ENCODE measurements around the gene SLC12A7.

The SLC12A7 gene

DNA sequence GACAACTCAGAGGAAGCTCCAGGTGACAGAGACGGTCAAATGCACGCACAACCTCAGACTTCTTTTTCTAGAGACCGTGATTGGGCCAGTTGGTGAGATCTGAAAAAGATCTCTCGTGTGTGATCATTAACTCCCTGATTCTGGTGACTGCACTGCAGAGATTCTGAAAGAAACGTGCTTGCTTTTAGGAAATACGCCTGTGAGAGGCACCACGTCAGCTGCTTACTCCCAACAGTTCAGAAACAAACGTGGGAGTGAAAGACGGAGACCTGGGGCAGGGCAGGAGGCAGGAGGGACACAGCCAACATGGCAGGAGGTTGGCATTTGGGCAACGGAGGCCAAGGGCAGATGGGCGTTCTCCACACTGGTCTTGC is 15.9 kb downstream of the SLC12A7 start:
- Histone ChIP-seq H3K4me1 (ENCODE audit: insufficient read depth, low read length, poor library complexity, severe bottlenecking) (no peaks in the 10 kb centered on the region), H2AFZ (ENCODE audit: low read length) (no peak overlapping the region), H3K79me2 (ENCODE audit: insufficient read depth, low read length) (no peaks in the 10 kb centered on the region), H3K9ac (ENCODE audit: low read depth, low read length, poor library complexity, severe bottlenecking) (no peak overlapping the region), H3K4me2 (ENCODE audit: low read depth, low read length, poor library complexity, severe bottlenecking) (no peak overlapping the region), H3K27me3 (ENCODE audit: insufficient read depth, low read length, poor library complexity, severe bottlenecking) (no peaks in the 10 kb centered on the region), H4K20me1 (ENCODE audit: insufficient read depth, low read length, poor library complexity, severe bottlenecking) (no peaks in the 10 kb centered on the region), H3K9me3 (ENCODE audit: insufficient read depth, low read depth, low read length) (no peaks in the 10 kb centered on the region), H3K36me3 (ENCODE audit: insufficient read depth, low read length) (no peaks in the 10 kb centered on the region), H3K9me2 (replicated peaks; ENCODE audit: low read depth, low read length) (no peaks in the 10 kb centered on the region), H3F3A (ENCODE audit: low read depth) (no peaks in the 10 kb centered on the region), H3K4me3 (ENCODE audit: low read length, poor library complexity, severe bottlenecking) (no peak overlapping the region)
- TF ChIP-seq EZH2phosphoT487 (IDR thresholded peaks at IDR 0.05; ENCODE audit: borderline replicate concordance), result no peak
- no peak for TF ChIP-seq CTCF (conservative IDR thresholded peaks at IDR 0.05; ENCODE audit: low read length)

DNA sequence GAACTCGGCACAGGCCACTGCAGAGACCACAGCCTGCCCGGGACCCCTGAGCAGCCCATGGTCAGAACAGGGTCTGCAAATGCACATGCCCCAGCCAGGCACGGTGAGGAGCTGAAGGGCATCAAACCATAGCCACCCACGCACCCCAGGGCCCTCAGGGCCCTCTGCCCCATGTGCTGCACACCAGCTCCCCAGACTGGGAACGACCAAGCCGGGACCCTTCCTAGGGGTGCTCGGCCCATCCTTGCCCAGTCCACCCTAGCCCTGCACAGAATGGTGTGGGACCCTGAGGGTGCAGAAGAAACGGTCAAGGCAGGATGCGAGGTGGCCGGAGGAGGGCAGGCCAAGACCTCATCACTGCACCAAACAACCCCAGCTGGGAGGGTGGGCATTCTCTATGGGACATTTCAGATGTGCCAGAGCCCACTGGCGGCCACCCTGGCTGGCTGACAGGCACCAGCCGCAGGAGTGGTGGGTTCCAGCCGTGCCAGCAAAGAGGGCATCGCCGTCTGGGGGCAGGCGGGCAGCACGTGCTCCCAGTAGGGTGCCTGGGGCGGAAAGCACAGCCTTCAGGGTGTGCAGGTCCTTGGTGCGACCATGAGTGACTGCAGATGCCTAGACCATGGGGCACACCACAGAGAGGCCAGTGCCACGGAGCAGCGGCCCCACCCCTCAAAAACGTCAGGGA is 16.4 kb downstream of the SLC12A7 start:
- Histone ChIP-seq H3K27me3 (ENCODE audit: insufficient read depth, low read length, poor library complexity, severe bottlenecking) (no peaks in the 10 kb centered on the region), H3K79me2 (ENCODE audit: insufficient read depth, low read length) (no peaks in the 10 kb centered on the region), H3K36me3 (ENCODE audit: insufficient read depth, low read length) (no peaks in the 10 kb centered on the region), H3K4me3 (ENCODE audit: low read length, poor library complexity, severe bottlenecking) (no peak overlapping the region), H3F3A (ENCODE audit: low read depth) (no peaks in the 10 kb centered on the region), H2AFZ (ENCODE audit: low read length) (no peak overlapping the region), H4K20me1 (ENCODE audit: insufficient read depth, low read length, poor library complexity, severe bottlenecking) (no peaks in the 10 kb centered on the region), H3K9me3 (ENCODE audit: insufficient read depth, low read depth, low read length) (no peaks in the 10 kb centered on the region), H3K9ac (ENCODE audit: low read depth, low read length, poor library complexity, severe bottlenecking) (no peak overlapping the region), H3K4me1 (ENCODE audit: insufficient read depth, low read length, poor library complexity, severe bottlenecking) (no peaks in the 10 kb centered on the region), H3K9me2 (replicated peaks; ENCODE audit: low read depth, low read length) (no peaks in the 10 kb centered on the region), H3K4me2 (ENCODE audit: low read depth, low read length, poor library complexity, severe bottlenecking) (no peak overlapping the region)
- TF ChIP-seq EZH2phosphoT487 (IDR thresholded peaks at IDR 0.05; ENCODE audit: borderline replicate concordance), result no peak
- TF ChIP-seq CTCF (conservative IDR thresholded peaks at IDR 0.05; ENCODE audit: low read length), result no peak

- no peak overlapping the region for H3K9ac ChIP-seq (ENCODE audit: low read depth, low read length, poor library complexity, severe bottlenecking)
- no peaks in the 10 kb centered on the region for H3K27me3 ChIP-seq (ENCODE audit: insufficient read depth, low read length, poor library complexity, severe bottlenecking)
- H3F3A ChIP-seq (ENCODE audit: low read depth), result no peaks in the 10 kb centered on the region
- H3K4me3 ChIP-seq (ENCODE audit: low read length, poor library complexity, severe bottlenecking), result no peak overlapping the region
- H3K79me2 ChIP-seq (ENCODE audit: insufficient read depth, low read length), result no peaks in the 10 kb centered on the region
- H4K20me1 ChIP-seq (ENCODE audit: insufficient read depth, low read length, poor library complexity, severe bottlenecking), result no peaks in the 10 kb centered on the region
- H3K9me3 ChIP-seq (ENCODE audit: insufficient read depth, low read depth, low read length), result no peaks in the 10 kb centered on the region
- no peak for TF ChIP-seq EZH2phosphoT487 (IDR thresholded peaks at IDR 0.05; ENCODE audit: borderline replicate concordance)
- no peak for TF ChIP-seq CTCF (conservative IDR thresholded peaks at IDR 0.05; ENCODE audit: low read length)
- H3K9me2 ChIP-seq (replicated peaks; ENCODE audit: low read depth, low read length), result no peaks in the 10 kb centered on the region
- H2AFZ ChIP-seq (ENCODE audit: low read length), result no peak overlapping the region
- H3K36me3 ChIP-seq (ENCODE audit: insufficient read depth, low read length), result no peaks in the 10 kb centered on the region
- H3K4me2 ChIP-seq (ENCODE audit: low read depth, low read length, poor library complexity, severe bottlenecking), result no peak overlapping the region
- no peaks in the 10 kb centered on the region for H3K4me1 ChIP-seq (ENCODE audit: insufficient read depth, low read length, poor library complexity, severe bottlenecking)
Observed at GRCh38 chr5:1094670-1095190, 17.1 kb downstream of the SLC12A7 start.

Data from Loucy (cell line).